Measurements from ENCODE around the gene CNTNAP5.
A peak's percentile ranks its signal among the peaks of the same experiment; 100 is the strongest.

The CNTNAP5 gene

GRCh38 chr2:124025171-124025580 is at the start of gene CNTNAP5:
TSS of gene CNTNAP5 (plus strand) at chr2:124025287. CDS start at chr2:124025651, 364 bp downstream.
- no peaks in the 10 kb centered on the region for H3K36me3 Mint-ChIP-seq (ENCODE audit: low read depth)
- no peak within 1 kb of the TSS for H3K27ac Mint-ChIP-seq
- no peak within 1 kb of the TSS for H3K4me3 Mint-ChIP-seq
- peaks cover 2% of the 10 kb centered on the region for H3K4me1 Mint-ChIP-seq (ENCODE audit: low read depth)
- DNase-seq = peak; percentile 32
- H3K27me3 Mint-ChIP-seq = peaks cover 38% of the 10 kb centered on the region
- peaks cover 3% of the 10 kb centered on the region for H3K9me3 Mint-ChIP-seq

- DNase-seq = no peak
- H3K27me3 Mint-ChIP-seq = no peaks in the 10 kb centered on the region
- H3K4me3 Mint-ChIP-seq = no peak overlapping the region
- peaks cover 17% of the 10 kb centered on the region for H3K9me3 Mint-ChIP-seq
- H3K4me1 Mint-ChIP-seq (ENCODE audit: low read depth) = no peaks in the 10 kb centered on the region
- no peaks in the 10 kb centered on the region for H3K36me3 Mint-ChIP-seq (ENCODE audit: low read depth)
- H3K27ac Mint-ChIP-seq = no peak overlapping the region
Measured at GRCh38 chr2:123976054-123976648, 48.9 kb upstream of the CNTNAP5 start.

GRCh38 chr2:123993728-123994323 is 31.3 kb upstream of the CNTNAP5 start:
- Mint-ChIP-seq H3K27me3 (no peaks in the 10 kb centered on the region), H3K4me3 (no peak overlapping the region), H3K27ac (no peak overlapping the region), H3K36me3 (ENCODE audit: low read depth) (no peaks in the 10 kb centered on the region), H3K4me1 (ENCODE audit: low read depth) (peaks cover 4% of the 10 kb centered on the region), H3K9me3 (peaks cover 8% of the 10 kb centered on the region)
- no peak for DNase-seq

GRCh38 chr2:123999681-124000080 is 25.4 kb upstream of the CNTNAP5 start:
- Mint-ChIP-seq H3K27ac (no peak overlapping the region), H3K36me3 (ENCODE audit: low read depth) (no peaks in the 10 kb centered on the region)

GRCh38 chr2:124001696-124002430 is 23.2 kb upstream of the CNTNAP5 start:
- no peaks in the 10 kb centered on the region for H3K9me3 Mint-ChIP-seq
- H3K36me3 Mint-ChIP-seq (ENCODE audit: low read depth) = no peaks in the 10 kb centered on the region
- no peak overlapping the region for H3K27ac Mint-ChIP-seq
- no peak overlapping the region for H3K4me3 Mint-ChIP-seq
- no peaks in the 10 kb centered on the region for H3K4me1 Mint-ChIP-seq (ENCODE audit: low read depth)
- DNase-seq = no peak
- no peaks in the 10 kb centered on the region for H3K27me3 Mint-ChIP-seq

More at GRCh38 chr2:123999681-124000080, 25.4 kb upstream of the CNTNAP5 start:
- no peaks in the 10 kb centered on the region for H3K4me1 Mint-ChIP-seq (ENCODE audit: low read depth)
- no peak for DNase-seq
- no peaks in the 10 kb centered on the region for H3K27me3 Mint-ChIP-seq
- no peaks in the 10 kb centered on the region for H3K9me3 Mint-ChIP-seq
- H3K4me3 Mint-ChIP-seq = no peak overlapping the region

GRCh38 chr2:124018890-124019289 is 6.2 kb upstream of the CNTNAP5 start:
- no peaks in the 10 kb centered on the region for H3K4me1 Mint-ChIP-seq (ENCODE audit: low read depth)
- H3K27me3 Mint-ChIP-seq = peaks cover 5% of the 10 kb centered on the region
- DNase-seq = no peak
- H3K9me3 Mint-ChIP-seq = peaks cover 4% of the 10 kb centered on the region
- no peak overlapping the region for H3K27ac Mint-ChIP-seq
- no peaks in the 10 kb centered on the region for H3K36me3 Mint-ChIP-seq (ENCODE audit: low read depth)
- H3K4me3 Mint-ChIP-seq = no peak overlapping the region

GRCh38 chr2:124024561-124025170 is 421 bp upstream of the CNTNAP5 start:
- H3K9me3 Mint-ChIP-seq = peaks cover 3% of the 10 kb centered on the region
- H3K27me3 Mint-ChIP-seq = peaks cover 38% of the 10 kb centered on the region
- no peaks in the 10 kb centered on the region for H3K36me3 Mint-ChIP-seq (ENCODE audit: low read depth)
- no peak for DNase-seq
- no peak overlapping the region for H3K27ac Mint-ChIP-seq
- H3K4me3 Mint-ChIP-seq = no peak overlapping the region
- peaks cover 2% of the 10 kb centered on the region for H3K4me1 Mint-ChIP-seq (ENCODE audit: low read depth)

- H3K36me3 Mint-ChIP-seq (ENCODE audit: low read depth) = no peaks in the 10 kb centered on the region
- H3K4me3 Mint-ChIP-seq = no peak overlapping the region
- H3K27ac Mint-ChIP-seq = no peak overlapping the region
- H3K9me3 Mint-ChIP-seq = peaks cover 3% of the 10 kb centered on the region
- peaks cover 2% of the 10 kb centered on the region for H3K4me1 Mint-ChIP-seq (ENCODE audit: low read depth)
- DNase-seq = no peak
- H3K27me3 Mint-ChIP-seq = peaks cover 38% of the 10 kb centered on the region
Measured at GRCh38 chr2:124025891-124026434, 876 bp downstream of the CNTNAP5 start.

GRCh38 chr2:124026503-124026902 is 1.4 kb downstream of the CNTNAP5 start:
- DNase-seq = no peak
- Mint-ChIP-seq H3K4me1 (ENCODE audit: low read depth) (peaks cover 2% of the 10 kb centered on the region), H3K27ac (no peak overlapping the region), H3K36me3 (ENCODE audit: low read depth) (no peaks in the 10 kb centered on the region), H3K27me3 (peaks cover 38% of the 10 kb centered on the region), H3K9me3 (peaks cover 3% of the 10 kb centered on the region), H3K4me3 (no peak overlapping the region)

- Mint-ChIP-seq H3K27ac (no peak overlapping the region), H3K4me3 (no peak overlapping the region), H3K4me1 (ENCODE audit: low read depth) (peaks cover 2% of the 10 kb centered on the region), H3K27me3 (peaks cover 38% of the 10 kb centered on the region), H3K9me3 (peaks cover 3% of the 10 kb centered on the region), H3K36me3 (ENCODE audit: low read depth) (no peaks in the 10 kb centered on the region)
- DNase-seq = no peak
Measured at GRCh38 chr2:124027182-124027581, 2.1 kb downstream of the CNTNAP5 start.

- H3K36me3 Mint-ChIP-seq (ENCODE audit: low read depth) = no peaks in the 10 kb centered on the region
- H3K9me3 Mint-ChIP-seq = peaks cover 3% of the 10 kb centered on the region
- H3K4me3 Mint-ChIP-seq = no peak overlapping the region
- no peak for DNase-seq
- no peak overlapping the region for H3K27ac Mint-ChIP-seq
- H3K4me1 Mint-ChIP-seq (ENCODE audit: low read depth) = no peaks in the 10 kb centered on the region
- no peaks in the 10 kb centered on the region for H3K27me3 Mint-ChIP-seq
Measured at GRCh38 chr2:124032799-124033198, 7.7 kb downstream of the CNTNAP5 start.

GRCh38 chr2:124034265-124034664 is 9.2 kb downstream of the CNTNAP5 start:
- Mint-ChIP-seq H3K4me1 (ENCODE audit: low read depth) (no peaks in the 10 kb centered on the region), H3K4me3 (no peak overlapping the region)

GRCh38 chr2:124035001-124035400 is 9.9 kb downstream of the CNTNAP5 start:
- H3K4me3 Mint-ChIP-seq = no peak overlapping the region
- H3K27me3 Mint-ChIP-seq = no peaks in the 10 kb centered on the region
- no peak overlapping the region for H3K27ac Mint-ChIP-seq
- H3K9me3 Mint-ChIP-seq = peaks cover 3% of the 10 kb centered on the region
- DNase-seq = no peak
- H3K36me3 Mint-ChIP-seq (ENCODE audit: low read depth) = no peaks in the 10 kb centered on the region
- H3K4me1 Mint-ChIP-seq (ENCODE audit: low read depth) = no peaks in the 10 kb centered on the region

More at GRCh38 chr2:124034265-124034664, 9.2 kb downstream of the CNTNAP5 start:
- peaks cover 3% of the 10 kb centered on the region for H3K9me3 Mint-ChIP-seq
- H3K27ac Mint-ChIP-seq = no peak overlapping the region
- no peak for DNase-seq
- no peaks in the 10 kb centered on the region for H3K27me3 Mint-ChIP-seq
- H3K36me3 Mint-ChIP-seq (ENCODE audit: low read depth) = no peaks in the 10 kb centered on the region

- Mint-ChIP-seq H3K4me3 (no peak overlapping the region), H3K4me1 (ENCODE audit: low read depth) (no peaks in the 10 kb centered on the region), H3K36me3 (ENCODE audit: low read depth) (no peaks in the 10 kb centered on the region), H3K27me3 (no peaks in the 10 kb centered on the region), H3K27ac (no peak overlapping the region), H3K9me3 (no peaks in the 10 kb centered on the region)
- DNase-seq = no peak
Measured at GRCh38 chr2:124039032-124039431, 13.9 kb downstream of the CNTNAP5 start.
